ENCODE measurements around the gene NDOR1.

The NDOR1 gene

DNA sequence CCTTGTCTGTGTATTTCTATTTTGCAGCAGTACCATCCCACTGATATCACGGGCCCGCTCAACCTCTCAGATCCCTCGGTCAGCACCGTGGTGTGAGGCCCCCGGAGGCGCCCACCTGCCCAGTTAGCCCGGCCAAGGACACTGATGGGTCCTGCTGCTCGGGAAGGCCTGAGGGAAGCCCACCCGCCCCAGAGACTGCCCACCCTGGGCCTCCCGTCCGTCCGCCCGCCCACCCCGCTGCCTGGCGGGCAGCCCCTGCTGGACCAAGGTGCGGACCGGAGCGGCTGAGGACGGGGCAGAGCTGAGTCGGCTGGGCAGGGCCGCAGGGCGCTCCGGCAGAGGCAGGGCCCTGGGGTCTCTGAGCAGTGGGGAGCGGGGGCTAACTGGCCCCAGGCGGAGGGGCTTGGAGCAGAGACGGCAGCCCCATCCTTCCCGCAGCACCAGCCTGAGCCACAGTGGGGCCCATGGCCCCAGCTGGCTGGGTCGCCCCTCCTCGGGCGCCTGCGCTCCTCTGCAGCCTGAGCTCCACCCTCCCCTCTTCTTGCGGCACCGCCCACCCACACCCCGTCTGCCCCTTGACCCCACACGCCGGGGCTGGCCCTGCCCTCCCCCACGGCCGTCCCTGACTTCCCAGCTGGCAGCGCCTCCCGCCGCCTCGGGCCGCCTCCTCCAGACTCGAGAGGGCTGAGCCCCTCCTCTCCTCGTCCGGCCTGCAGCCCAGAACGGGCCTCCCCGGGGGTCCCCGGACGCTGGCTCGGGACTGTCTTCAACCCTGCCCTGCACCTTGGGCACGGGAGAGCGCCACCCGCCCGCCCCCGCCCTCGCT is 37.5 kb upstream of the NDOR1 start:
- no peak for DNase-seq

DNA sequence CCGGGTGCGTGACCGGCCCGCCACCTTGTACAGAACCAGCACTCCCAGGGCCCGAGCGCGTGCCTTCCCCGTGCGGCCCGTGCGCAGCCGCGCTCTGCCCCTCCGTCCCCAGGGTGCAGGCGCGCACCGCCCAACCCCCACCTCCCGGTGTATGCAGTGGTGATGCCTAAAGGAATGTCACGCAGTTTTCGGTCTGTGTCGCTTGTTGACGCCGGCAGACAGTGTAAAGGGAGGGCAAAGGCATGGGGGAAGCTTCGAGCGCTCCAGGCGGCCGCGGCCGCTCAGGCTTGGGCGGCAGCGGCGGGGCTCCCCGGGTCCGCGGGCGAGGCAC is 37.0 kb upstream of the NDOR1 start:
- no peak for DNase-seq

DNA sequence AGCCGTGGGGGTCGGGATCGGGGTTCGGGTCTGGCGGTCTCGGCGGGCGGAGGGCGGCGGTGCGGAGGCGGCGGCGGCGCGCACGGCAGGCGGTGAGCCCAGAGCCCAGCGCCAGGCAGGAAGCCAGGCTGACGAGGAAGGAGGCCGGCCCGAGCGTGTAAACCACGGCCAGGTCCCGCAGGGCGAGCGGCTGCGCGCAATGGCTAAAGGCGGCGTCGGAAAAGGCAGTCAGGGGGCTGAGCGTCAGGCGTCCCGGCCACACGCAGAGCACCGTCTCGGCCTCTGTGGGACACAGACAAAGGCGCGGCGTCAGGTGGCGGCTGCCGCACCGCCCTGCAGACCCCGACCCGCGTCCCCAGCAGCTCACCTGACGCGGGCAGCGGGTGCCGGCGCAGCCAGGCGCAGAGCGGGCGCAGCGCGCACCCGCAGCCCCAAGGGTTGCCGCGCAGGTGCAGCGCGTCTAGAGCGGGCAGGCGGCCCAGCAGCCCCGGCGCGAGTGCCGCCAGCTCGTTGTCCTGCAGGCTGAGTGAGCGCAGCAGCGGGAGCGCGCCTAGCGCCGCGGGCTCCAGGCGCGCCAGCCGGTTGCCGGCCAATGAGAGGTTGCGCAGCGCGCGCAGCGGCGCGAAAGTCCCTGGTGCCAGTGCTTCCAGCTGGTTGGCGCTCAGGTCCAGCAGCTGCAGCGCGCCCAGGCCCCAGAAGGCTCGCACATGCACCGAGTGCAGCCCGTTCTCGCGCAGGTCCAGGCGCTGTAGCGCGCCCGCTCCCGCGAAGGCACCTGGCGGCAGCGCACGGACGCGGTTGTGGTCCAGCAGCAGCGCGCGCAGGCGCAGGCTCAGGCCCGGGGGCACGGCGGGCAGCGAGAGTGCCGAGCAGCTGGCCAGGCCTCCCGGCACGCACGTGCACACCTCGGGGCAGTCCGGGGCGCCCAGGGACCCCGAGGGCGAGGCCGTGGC is 36.3 kb upstream of the NDOR1 start:
- peak; percentile 44 for DNase-seq

DNA sequence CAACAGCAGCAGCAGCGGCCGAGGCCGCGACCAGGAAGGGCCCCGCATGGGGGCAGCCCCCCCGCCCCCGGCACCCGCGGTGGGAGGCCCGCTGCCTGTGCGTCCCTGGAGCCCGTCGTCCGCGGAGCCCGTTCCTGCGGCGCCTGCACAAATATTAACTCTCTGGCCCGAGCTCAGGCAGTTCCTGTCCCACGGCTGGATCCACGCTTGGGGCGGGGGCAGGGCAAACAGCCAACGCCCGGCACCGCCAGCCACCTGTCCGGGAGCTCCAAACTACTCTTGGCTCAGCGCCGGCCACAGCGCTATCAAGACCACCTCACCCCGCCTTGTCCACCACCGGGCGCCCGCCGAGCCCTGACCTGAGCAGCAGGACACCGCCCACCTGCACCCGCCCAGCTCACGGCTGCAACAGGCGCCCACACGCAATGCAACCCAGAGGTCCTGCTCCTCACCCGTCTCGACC is 35.6 kb upstream of the NDOR1 start, which contains the start of gene LRRC26:
TSS of gene LRRC26 (minus strand) at position 156 of the 463 bp plus-strand sequence. CDS start at position 48, 108 bp downstream.
- DNase-seq = no peak

DNA sequence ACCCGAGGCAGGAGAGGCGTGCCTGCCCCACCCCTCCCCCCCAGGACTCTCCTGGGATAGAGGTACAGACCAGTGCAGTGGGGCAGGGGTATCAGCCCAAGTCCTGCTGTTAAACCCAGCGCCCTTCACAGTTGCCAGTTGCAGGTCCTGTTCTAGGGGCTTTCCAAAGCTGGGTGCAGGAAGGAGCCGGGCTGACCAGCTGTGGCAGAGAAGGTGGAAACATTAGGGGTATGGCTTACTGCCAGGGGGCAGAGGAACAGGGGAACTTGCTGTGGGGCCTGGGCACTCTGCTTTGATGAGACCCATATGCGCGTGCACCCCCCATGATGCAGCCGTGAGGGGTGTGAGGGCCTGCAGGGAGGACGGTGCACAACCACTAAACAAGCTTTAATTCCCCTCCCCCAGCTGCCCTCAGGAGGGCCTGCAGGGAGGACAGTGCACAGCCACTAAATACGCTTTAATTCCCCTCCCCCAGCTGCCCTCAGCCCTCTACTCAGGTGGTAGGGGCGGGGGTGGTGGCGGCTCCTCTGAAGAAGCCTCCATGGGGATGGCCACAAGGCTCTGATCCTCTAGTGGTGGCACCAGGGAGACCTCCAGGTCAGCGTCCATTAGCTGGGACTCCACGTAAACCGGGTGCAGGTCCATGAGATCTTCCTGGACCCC is 34.9 kb upstream of the NDOR1 start:
- DNase-seq = no peak

DNA sequence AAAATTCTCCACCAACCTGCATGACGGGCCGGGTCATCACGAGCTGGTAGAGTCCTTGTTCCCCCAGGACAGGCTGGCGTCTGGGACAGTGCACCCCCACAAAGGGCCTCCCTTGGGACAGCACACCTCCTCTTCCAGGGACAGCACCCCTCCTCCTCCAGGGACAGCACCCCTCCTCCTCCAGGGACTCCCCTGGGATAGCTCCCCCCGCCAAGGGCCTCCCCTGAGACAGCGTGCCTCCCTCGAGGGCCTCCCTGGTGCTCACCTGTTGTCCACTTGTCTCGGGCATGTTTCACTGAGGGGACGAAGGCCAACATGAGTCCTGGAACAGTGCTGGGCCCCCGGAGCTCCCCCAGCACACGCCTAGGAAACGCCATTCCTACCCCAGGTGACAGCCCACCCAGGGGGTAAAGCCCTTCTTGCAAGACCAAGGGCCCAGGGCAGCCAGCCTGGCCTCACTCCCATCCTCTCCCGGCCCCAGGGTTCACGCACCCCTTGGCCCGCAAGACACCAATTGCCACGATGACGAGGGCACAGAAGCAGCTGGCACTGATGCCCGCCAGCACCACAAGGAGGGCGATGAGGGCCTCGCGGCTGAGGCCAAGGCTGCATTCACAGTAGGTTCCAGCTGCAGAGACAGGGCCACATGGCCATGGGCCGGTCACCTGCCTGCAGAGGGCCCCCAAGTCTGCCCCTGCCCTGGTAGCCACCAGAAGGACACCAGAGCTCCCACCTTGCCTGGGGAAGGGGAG is 34.2 kb upstream of the NDOR1 start:
- DNase-seq = no peak

DNA sequence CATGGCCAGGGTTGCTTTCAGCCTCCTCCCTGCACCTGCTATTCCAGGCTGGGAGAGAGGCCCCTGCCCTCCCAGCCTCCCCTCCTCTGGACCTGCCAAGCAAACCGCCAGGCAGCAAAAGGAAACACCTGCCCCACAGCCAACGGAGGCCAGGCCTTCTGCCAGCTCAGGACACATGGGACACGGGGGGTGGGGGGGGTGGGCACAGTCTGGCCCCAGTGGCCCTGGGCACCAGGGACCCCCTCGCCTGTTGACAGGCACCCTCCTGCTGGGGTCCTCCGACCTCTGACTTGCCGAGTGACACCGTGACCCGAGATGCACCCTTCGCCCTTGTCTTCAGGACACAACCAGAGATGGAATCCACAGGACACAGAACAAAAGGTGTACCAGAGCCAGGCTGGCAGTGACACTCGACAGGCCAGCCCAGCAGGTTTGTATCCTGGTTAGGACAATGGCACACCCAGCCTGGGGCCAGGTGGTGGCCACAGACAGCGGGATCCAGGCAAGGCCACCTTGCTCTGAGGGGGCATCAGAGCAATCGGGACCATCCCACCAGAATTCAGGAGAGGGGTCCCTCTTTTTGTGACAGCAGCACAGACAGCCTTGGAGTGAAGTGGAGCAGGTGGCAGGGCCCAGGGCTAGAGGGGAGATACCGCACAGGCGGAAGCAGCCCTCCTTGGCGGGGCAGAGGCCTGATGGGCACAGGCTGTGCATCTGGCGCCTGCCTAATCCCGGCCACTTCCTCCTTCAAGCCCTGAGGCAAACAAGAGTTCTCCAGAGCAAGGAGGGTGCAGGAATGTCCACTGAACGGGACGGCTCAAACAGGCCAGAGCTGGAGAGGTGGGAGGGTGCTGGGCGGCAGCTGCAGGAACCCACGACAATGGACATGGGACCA is 32.4 kb upstream of the NDOR1 start:
- DNase-seq = no peak

DNA sequence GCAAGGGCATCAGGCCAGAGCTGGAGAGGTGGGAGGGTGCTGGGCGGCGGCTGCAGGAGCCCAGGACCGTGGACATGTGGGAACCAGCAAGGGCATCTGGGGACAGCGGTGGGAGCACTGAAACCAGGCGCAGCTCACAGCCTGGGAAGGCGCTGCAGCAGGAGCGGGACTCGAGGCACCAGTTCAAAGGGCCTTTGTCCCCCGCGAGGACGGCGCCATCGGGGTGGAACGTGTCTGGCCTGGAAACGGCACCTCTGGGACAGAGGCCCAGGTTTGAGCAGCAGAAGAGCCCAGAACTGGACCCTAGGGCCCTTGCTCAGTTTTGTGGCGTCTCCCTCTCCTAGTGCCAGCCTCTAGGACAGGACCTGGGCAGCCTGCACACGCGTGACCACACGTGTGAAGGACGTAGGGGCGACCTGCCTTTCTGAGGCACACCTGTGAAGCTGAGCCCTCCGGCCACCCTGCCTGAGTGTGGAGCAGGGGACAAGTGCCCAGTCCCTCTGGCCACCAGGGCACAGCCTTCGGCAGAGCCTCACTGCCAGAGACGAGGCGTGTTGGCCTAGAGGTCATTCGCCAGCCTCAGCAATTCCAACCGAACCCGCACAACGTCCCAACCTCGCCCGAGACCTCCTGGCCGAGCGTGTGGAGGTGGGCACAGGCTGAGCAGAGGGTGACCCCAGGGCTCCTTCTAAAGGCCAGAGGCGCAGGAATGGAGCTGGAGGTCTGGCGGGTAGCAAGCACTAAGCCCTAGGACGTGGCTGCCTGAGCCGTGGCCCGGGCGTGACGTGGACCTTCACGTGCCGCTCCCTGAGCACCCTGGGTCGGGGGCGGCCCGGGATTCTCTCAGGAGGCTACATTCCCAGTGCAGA is 31.5 kb upstream of the NDOR1 start:
- DNase-seq = no peak

DNA sequence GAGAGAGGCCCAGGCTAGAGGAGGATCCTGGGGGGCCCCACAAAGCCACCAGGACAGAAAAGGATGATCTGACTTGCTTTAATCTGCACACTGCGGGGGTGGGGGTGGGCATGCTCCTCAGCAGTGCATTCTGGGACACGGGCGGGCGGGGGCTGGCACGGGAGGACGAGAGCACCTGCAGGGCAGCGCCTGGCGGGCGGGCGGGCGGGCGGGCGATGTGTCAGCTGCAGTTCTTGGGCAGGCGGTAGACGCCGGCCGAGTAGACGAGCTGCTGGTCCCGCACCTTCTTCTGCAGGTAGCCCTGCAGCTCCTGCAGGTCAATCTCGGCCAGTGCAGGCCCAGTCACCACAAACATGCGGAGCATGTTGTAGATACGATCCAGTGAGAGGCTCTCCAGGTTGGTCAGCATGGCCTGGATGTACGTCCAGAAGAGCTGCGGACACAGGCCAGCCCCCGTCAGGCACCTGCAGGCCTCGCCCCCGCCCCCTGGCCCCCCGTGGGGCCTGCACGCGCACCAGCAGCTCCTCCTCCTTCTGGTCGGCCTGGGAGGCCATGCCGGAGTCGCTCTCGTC is 30.7 kb upstream of the NDOR1 start:
- no peak for DNase-seq

DNA sequence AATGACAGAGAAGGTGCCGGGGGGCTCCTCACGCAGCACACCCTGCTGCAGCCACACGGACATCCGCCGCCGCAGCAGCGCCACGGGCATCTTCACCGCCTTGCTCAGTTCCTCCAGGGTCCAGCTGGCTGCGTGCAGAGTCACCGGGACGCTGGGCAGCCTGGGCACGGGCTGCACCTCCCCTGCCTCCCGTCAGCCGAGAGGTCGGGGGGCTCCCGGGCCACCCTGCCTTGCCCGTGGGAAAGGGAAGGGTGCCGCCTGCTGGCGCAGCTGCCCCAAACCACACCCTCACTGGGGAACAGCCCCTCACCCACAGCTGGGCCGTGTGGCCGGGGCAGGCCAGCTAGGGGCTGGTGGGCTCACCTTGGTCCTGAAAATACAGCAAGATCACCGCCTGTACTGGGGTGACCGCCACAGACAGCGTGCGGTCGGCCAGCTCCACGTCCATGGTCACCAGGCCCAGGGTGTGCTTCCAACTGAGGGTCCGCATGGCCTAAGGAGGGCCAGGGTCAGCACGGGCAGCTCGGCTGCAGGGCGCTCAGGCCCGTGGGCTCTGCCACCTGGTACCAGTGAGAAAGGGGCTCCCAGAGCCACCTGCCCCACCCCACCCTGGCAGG is 30.0 kb upstream of the NDOR1 start:
- DNase-seq = no peak

DNA sequence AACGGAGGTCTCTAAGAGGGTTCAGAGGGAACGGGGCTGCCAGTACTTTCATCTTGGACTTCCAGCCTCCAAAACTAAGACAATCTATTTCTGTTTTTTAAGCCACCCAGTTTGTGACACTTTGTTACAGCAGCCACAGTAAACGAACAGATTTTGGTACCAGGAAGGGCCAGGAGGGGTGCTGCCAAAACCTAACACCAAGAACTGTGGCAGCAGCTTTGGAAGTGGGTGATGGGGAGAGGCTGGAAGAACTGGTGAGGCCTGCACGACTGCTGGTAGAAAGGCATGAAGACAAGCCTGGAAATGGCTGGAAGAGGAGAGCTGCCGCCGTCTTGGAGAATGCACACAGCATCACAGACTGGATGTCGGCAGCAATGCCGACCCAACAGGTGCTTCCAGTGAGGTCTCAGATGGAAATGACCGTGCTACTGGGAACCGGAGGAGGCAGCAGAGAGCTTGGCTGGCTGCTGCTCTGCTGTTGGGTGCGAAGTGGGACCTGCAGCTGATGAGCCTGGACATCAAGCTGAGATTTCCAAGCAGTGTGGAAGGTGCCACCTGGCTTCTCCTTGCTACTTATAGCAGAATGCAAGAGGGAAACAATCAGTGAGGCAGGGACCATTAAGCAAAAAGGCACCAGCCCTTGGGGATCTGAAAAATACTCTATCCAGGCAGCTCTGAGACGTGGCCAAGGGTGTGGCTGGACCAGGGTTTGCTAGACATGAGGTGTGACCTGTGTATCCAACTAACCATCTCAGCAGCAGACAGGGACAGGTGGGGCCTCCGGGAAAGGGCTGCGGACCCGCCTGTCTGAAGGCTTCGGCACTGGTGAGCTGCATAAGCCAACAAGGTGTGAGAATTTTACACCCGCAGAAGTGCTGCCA is 29.0 kb upstream of the NDOR1 start:
- DNase-seq = peak; percentile 16

DNA sequence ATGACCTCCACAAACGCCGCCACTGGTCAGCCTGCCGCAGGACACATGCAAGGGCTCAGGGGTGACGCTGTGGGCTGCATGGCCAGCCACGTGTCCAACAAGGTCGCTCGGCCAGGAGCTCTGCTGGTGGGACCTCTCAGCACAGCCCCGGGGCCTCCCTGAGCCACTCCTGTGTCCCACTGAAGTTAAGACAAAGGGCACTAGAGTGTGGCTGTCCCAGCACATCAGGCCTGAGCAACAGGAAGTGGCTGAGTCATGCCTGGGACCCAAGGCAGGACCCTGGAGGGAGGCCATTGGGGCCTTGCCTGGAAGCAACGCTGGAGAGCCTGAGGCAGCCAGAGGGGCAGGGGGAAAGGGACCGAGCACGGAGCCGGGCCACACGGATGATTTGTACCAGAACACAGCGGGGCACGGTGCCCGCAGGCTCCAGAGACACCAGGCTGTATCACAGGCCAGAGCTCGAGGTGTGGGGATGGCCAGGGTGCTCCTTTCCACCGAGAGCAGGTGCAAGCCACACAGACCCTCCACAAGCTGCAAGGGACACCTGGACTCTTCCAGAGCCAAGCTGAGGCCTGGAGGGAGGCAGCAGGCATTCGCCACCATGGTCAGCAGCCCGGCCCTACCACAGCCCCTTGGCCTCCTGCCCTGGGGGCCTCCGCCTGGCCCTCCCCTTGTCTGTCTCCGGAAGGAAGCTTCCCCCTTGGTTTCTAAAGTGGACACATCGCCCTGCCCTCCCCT is 27.1 kb upstream of the NDOR1 start:
- DNase-seq = no peak

DNA sequence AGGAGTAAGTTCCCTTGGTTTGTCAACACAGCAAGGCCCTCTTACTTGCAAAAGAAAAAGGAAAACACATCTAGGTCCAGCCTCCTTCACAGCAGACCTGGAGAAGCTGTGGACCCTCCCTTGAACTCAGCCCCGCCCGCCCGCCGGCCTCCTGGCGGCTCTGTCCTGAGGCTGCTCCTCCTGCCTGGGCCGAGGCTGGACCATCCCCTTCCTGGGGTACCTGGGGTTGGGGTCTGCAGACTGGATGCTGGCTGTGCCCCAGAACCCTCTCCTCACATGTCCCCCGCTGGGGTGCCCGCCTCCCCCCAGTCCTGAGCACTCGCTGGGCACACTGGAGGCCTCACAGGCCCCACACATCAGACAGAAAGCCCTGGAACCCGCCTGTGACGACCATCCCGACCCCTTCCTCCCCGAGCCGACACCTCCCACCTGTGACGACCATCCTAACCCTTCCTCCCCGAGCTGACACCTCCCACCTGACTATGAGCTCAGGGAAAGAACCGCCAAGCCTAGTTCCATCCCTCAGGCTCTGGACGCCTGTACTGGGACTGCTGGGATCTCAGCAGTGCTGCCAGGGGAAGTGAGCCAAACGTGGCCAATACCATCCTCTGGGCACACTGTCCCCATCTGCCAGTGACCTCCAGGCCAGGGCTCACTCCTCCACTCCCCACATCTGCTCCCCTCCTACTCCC is 26.4 kb upstream of the NDOR1 start:
- no peak for DNase-seq

DNA sequence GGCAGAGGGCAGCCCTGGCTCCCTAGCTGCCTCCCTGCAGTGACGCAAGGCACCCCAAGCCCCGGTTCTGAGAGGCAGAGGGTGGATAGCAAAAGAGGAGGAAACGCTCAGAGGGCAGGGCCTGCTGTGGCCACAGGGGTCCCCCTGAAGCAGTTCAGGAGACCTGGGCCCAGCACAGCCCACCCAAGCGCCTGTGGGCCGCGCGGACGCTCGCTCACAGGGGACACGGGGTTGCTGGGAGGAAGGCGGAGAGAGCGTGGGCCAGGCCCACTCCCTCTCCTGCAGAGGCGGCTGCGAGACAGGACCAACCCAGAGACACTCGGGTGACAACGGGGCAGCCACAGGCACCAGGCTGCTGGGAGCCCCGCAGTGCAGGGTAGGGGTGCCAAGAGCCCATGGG is 25.7 kb upstream of the NDOR1 start:
- no peak for DNase-seq

DNA sequence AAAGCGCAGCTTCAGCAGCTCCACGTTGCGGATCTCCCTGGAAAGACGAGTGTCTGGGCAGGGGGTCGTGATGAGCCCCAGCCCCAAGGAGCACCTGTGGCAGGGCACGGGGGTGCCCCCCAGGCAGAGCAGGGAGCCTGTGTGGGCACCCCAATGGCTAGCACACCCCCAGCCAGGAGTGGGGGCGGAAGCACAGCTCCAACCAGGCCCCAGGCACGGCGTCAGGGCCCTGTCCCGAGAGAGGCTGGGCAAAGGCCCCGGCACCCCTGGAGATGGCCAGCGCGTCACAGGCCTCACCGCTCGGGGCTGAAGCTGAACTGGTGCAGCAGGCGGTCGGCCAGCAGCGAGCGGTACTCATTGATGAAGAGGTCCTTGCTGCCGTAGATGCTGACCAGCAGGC is 25.0 kb upstream of the NDOR1 start:
- DNase-seq = no peak

DNA sequence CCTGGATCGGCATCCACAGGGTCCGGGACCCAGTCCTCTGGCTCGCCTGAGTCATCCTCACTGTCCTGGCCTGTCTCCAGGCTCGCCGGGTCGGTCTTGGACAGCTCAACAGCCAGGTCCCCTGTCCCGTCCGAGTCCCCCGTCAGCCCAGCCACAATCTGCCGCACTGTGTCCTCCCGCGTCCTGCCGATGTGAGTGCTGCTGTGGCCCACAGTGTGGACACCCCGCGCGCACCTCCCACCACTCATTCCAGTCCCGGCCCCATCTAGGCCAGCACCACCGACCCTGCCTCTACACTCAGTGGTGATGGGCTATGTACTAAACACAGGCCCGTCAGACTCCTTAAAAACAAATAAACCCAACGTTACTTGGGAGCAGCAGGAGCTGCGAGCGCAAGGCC is 23.8 kb upstream of the NDOR1 start:
- no peak for DNase-seq

DNA sequence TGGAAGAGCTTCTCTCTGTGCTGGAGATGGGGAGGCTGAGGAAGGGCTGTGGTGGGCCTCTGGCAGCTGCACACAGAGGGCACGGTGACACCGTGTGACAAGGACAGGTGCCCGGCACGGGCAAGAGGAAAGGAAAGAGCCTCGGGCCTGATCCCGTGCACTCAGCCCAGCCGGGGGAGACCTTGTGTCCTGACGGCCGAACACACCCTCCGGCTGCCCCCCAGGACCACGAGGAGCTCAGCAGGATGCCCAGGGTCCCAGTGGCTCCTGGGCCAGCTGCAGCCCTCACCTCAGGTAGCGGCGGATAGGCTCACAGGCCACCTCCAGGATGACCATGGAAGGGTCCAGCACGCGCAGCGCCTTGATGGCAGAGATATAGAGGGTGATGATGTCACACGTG is 22.7 kb upstream of the NDOR1 start:
- DNase-seq = no peak

Data from DMS153 (cell line).